K562 (cell line): ENCODE measurements around the gene PREB. TPM values are rescaled to one million over a fixed set of nuclear protein-coding genes. Genes with fewer than 3 reads are reported as not detected.

Experiments
- ATAC-seq: fragments of 200-7000 bp; cut with Tn5 transposase; 3 replicates; pipeline ENCODE4 v1.9.1; 2020; ENCODE audit warnings: moderate library complexity
- BruUV-seq: library from RNA; stranded (reverse); fragments of 400-500 nt; replicated peaks from 2 replicates; lab custom pipeline; 2021; lab: Mats Ljungman, UMichigan
- CTCF ChIA-PET: fragments of 300-600 bp; formaldehyde crosslinking; extraction: SDS; loops from one replicate; lab custom pipeline; 2021; ENCODE audit warnings: low intra/inter-chr PET ratio; lab: Yijun Ruan, JAX
- POLR2A ChIA-PET: fragments of 300-600, 350-650 bp; sonication (Branson Sonifier 250); formaldehyde crosslinking; extraction: SDS; loops from one replicate; lab custom pipeline; 2021; ENCODE audit warnings: antibody characterized with exemption, inconsistent platforms; lab: Yijun Ruan, JAX
- DNase-seq, 4 experiments: peaks; one replicate each; pipeline versions ENCODE4 v3.0.0 to v3.0.0-alpha.2; 2011 to 2018; ENCODE audit warnings: low spot score in 3 of 4, mixed read lengths in 3 of 4; ENCODE audit errors: extremely low read depth in 1 of 4
- FAIRE-seq: peaks from 2 replicates; lab custom pipeline; 2011; peaks lifted over from hg19 to GRCh38; lab: Jason Lieb, UNC
- H2AFZ ChIP-seq: 2 replicates; pipeline ENCODE4 v1.6.0; 2011; ENCODE audit warnings: low read depth, low read length, control low read depth, inconsistent platforms
- H3K27ac ChIP-seq: fragments of 200-600 bp; 3 replicates; pipeline ENCODE4 v1.8.0; 2011; ENCODE audit warnings: low read depth, mild to moderate bottlenecking, control low read depth, inconsistent platforms, low read length, moderate library complexity, mixed read lengths; ENCODE audit errors: extremely low read depth
- H3K27me3 ChIP-seq, 2 experiments: fragments of 300-600 bp in 1 of 2; 2 replicates in 1 of 2; 3 replicates in 1 of 2; pipeline versions ENCODE4 v1.6.0 to v1.8.0; 2011; ENCODE audit warnings: inconsistent platforms in 2 of 2, low read length in 2 of 2, mild to moderate bottlenecking in 1 of 2, mixed read lengths in 1 of 2, moderate library complexity in 1 of 2; ENCODE audit not compliant: control insufficient read depth in 2 of 2, insufficient read depth in 2 of 2
- H3K36me3 ChIP-seq: fragments of 300-600 bp; 3 replicates; pipeline ENCODE4 v1.8.0; 2011; ENCODE audit warnings: mild to moderate bottlenecking, low read length, inconsistent platforms; ENCODE audit not compliant: control insufficient read depth, insufficient read depth
- H3K4me1 ChIP-seq, 2 experiments: fragments of 200-600 bp in 1 of 2; replicated peaks in 1 of 2; 2 replicates in 1 of 2; 3 replicates in 1 of 2; pipeline versions ENCODE4 v1.5.1 to v1.8.0; 2011; ENCODE audit warnings: inconsistent platforms in 2 of 2, low read length in 2 of 2, mild to moderate bottlenecking in 1 of 2, mixed read lengths in 1 of 2, moderate library complexity in 1 of 2; ENCODE audit not compliant: control insufficient read depth in 2 of 2, insufficient read depth in 2 of 2
- H3K4me2 ChIP-seq: 2 replicates; pipeline ENCODE4 v1.6.1; 2011; ENCODE audit warnings: low read length, control low read depth, inconsistent platforms, mixed read lengths; ENCODE audit not compliant: insufficient read depth
- H3K4me3 ChIP-seq: fragments of 200-600 bp; sonication (generic), shearing (Covaris generic); 2 replicates; pipeline ENCODE4 v1.5.1; 2016; ENCODE audit warnings: control low read depth, inconsistent platforms
- H3K79me2 ChIP-seq: fragments of 200-600 bp; 3 replicates; pipeline ENCODE4 v1.8.0; 2011; ENCODE audit warnings: low read length, inconsistent platforms; ENCODE audit not compliant: control insufficient read depth, insufficient read depth
- H3K9ac ChIP-seq, 2 experiments: 2 replicates each; pipeline versions ENCODE4 v1.6.0 to v1.6.1; 2011; ENCODE audit warnings: low read depth in 2 of 2, low read length in 2 of 2, control low read depth in 1 of 2, inconsistent platforms in 1 of 2, mild to moderate bottlenecking in 1 of 2, mixed read lengths in 1 of 2; ENCODE audit not compliant: insufficient read depth in 1 of 2
- H3K9me1 ChIP-seq: one replicate; pipeline ENCODE4 v1.6.0; 2011; ENCODE audit warnings: inconsistent platforms, mild to moderate bottlenecking, low read length, moderate library complexity; ENCODE audit not compliant: control insufficient read depth, insufficient read depth
- H3K9me3 ChIP-seq: replicated peaks from 2 replicates; pipeline ENCODE4 v1.5.1; 2011; ENCODE audit warnings: low read depth, low read length, inconsistent platforms; ENCODE audit not compliant: control insufficient read depth, insufficient read depth
- H4K20me1 ChIP-seq: replicated peaks from 2 replicates; pipeline ENCODE4 v1.6.1; 2011; ENCODE audit warnings: low read length, inconsistent platforms, mixed read lengths; ENCODE audit not compliant: control insufficient read depth, insufficient read depth
- BCL6 ChIP-seq: fragments of 250-450 bp; sonication (Bioruptor Pico); IDR thresholded peaks from 2 replicates; pipeline ENCODE4 v1.4.0; 2020
- MCM5 ChIP-seq: fragments of 450-650 bp; IDR thresholded peaks from 2 replicates; pipeline ENCODE4 v1.6.1; 2016; ENCODE audit warnings: low read depth
- POLR2AphosphoS2 ChIP-seq: IDR thresholded peaks from 2 replicates; pipeline ENCODE4 v1.6.1; 2012; ENCODE audit warnings: low read length, improper control_type of control experiment
- PRPF4 ChIP-seq: fragments of 200-400 bp; formaldehyde crosslinking; IDR thresholded peaks from one replicate; pipeline ENCODE4 v1.6.1; 2017; ENCODE audit warnings: low read length, low read depth, mild to moderate bottlenecking; ENCODE audit not compliant: insufficient read depth, poor library complexity, severe bottlenecking
- TBP ChIP-seq: optimal IDR thresholded peaks from 2 replicates; pipeline ENCODE3; 2011; ENCODE audit warnings: low read depth, low read length, improper control_type of control experiment
- ZFX ChIP-seq: sonication (generic); formaldehyde crosslinking; IDR thresholded peaks from 2 replicates; pipeline ENCODE4 v1.8.0; 2022; ENCODE audit warnings: mild to moderate bottlenecking, missing genetic modification reagents, moderate library complexity
- WGBS: fragments of 100-300 bp; shearing (Covaris generic); methylation state at CpG from one replicate; pipeline ENCODE4 v1.1.6; 2016; ENCODE audit warnings: low coverage, mixed read lengths; ENCODE audit not compliant: insufficient coverage; ENCODE audit errors: missing lambda C conversion rate; 5-methylcytosine and 5-hydroxymethylcytosine counted together
- in situ Hi-C: fragments of 300-500 bp; cut with MboI; formaldehyde crosslinking; loops from 4 replicates; pipeline ENCODE4 v1.15.0; 2018; ENCODE audit warnings: inconsistent platforms, mixed read lengths
- intact Hi-C: fragments of 100-400 bp; cut with micrococcal nuclease; formaldehyde crosslinking; loops from 2 replicates; pipeline ENCODE4 v1.14.2; 2022
- polyA plus RNA-seq, 8 experiments: library from polyadenylated mRNA; depleted of rRNA in 4 of 8; stranded (reverse) in 5 of 8; unstranded in 3 of 8; fragments of >200 nt; fragmentation: Nextera tagmentation in 2 of 8; fragmentation: Illumina TruSeq in 1 of 8; extraction: Ambion mirVana in 2 of 8; extraction: Trizol in 1 of 8; gene quantifications; 2 replicates each; pipeline versions ENCODE4 v1.2.1 to v1.2.3, GENCODE V29; 2011 to 2014; ENCODE audit warnings: inconsistent platforms in 1 of 8, missing spikeins in 1 of 8
- total RNA-seq, 7 experiments: library from RNA; depleted of rRNA in 6 of 7; stranded (reverse); fragments of >200 nt in 6 of 7; fragmentation: Illumina TruSeq in 2 of 7; extraction: Trizol in 2 of 7; gene quantifications; 2 replicates each; pipeline versions ENCODE4 v1.2.1 to v1.2.3, GENCODE V29; 2011 to 2021; ENCODE audit warnings: low replicate concordance in 1 of 7
- TF ChIP-seq, protein P1 (sequence below): fragments of 200-800 bp; sonication (Bioruptor generic); IDR thresholded peaks from 2 replicates; pipeline ENCODE4 v1.6.1; 2016; ENCODE audit warnings: missing genetic modification characterization, missing compliant biosample characterization
- TF ChIP-seq, protein P2 (sequence below): sonication (generic); formaldehyde crosslinking; IDR thresholded peaks from 2 replicates; pipeline ENCODE4 v1.8.1; 2022; ENCODE audit warnings: missing genetic modification reagents

PREB gene
- total and polyA plus RNA-seq, 9 of the 15 experiments (the other 6 are each of a cell fraction or from before 2014, with no cell fraction given) = 35.1 to 84.2 (median 67.2) TPM

DNA sequence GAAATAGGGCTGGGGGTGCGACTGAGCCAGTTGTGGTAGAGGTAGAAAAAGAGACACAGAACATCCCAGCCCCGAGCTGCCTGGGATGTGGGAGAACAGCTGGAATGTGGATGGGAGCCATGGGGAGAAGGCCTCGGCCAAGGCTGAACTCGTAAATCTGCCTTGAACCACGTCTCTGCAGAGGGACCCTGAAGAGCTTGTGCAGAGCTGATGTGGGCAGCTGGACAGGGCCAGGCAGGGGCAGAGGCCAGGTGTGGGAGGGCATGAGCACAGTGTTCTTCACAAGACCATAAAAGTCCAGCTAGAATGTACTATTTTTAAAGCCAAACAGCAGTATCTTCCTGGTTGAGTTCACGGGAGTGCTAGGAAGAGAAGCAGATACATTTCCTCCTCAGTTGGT lies 20.1 kb upstream of the PREB start:
- Histone ChIP-seq H3K27ac (no peak overlapping the region), H3K27me3 (peaks cover 0 to 3% of the 10 kb centered on the region in 2 experiments; a peak in 2 of 5 replicates), H3K79me2 (no peaks in the 10 kb centered on the region), H3K4me3 (no peak overlapping the region), H4K20me1 (no peaks in the 10 kb centered on the region), H3K9ac (no peak overlapping the region), H3K4me1 (peaks cover 0 to 21% of the 10 kb centered on the region in 2 experiments; a peak in 2 of 5 replicates), H3K36me3 (no peaks in the 10 kb centered on the region), H3K4me2 (no peak overlapping the region), H3K9me1 (no peaks in the 10 kb centered on the region), H2AFZ (0 out of 2 replicates have a peak overlapping the region, but pooled peaks have one; percentile 12), H3K9me3 (no peaks in the 10 kb centered on the region)
- in situ Hi-C loops = no loop called here
- FAIRE-seq (no peak), ATAC-seq (no peak), DNase-seq (no peak)
- no TSS peak for BruUV-seq
- 29% methylated on average over 6 of the region's 6 CpGs for WGBS
- POLR2A ChIA-PET = interaction anchor here (1.2 kb wide), 1 partner anchor 13 kb away, joined by 3 read pairs; no protein-coding TSS in a partner anchor
- TF ChIP-seq MCM5 = no peak
- TF ChIP-seq TBP = no peak
- no peak for TF ChIP-seq ZFX (CRISPR knock-in tag)
- CTCF ChIA-PET = no interaction called here
- intact Hi-C loops = no loop called here

DNA sequence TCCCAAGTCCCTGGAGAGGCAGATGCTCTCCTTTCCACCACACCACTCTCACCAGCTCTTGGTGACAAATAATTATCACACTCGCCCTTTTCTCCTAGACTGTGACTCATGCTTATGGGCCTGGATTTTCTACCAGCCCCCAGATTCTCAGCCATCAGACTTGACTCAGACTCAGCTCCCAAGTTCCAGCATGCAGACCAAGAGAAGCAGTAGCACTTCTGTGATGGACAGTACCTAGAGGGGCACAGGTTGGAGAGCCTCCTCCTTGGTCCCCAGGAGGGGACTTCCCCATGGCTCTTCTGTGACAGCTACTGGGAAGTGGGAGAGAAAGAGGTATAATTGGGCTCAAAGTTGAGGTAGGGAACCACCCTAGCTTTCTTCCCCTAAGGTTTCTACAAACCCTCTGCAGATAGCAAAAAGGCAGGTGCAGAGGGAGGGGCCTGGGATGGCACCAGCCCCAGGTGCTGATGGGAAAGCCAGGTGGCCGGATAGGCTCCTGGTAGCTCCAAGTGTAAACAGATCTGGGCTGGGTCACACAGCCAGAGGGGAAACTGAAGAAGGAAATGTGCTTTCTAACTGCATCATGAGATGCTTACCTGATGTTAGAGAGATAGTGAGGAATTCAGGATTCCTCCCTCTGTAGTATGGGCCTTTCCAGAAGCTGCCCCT lies 18.5 kb upstream of the PREB start:
- Histone ChIP-seq H3K4me3 (no peak overlapping the region), H3K36me3 (no peaks in the 10 kb centered on the region), H3K4me2 (no peak overlapping the region), H4K20me1 (no peaks in the 10 kb centered on the region), H2AFZ (no peak overlapping the region), H3K27ac (no peak overlapping the region), H3K9me1 (no peaks in the 10 kb centered on the region), H3K9ac (no peak overlapping the region), H3K4me1 (peaks cover 0 to 15% of the 10 kb centered on the region in 2 experiments; a peak in 2 of 5 replicates), H3K27me3 (peaks cover 0 to 15% of the 10 kb centered on the region in 2 experiments; a peak in 2 of 5 replicates), H3K79me2 (no peaks in the 10 kb centered on the region), H3K9me3 (no peaks in the 10 kb centered on the region)
- in situ Hi-C loops = no loop called here
- ChIA-PET CTCF (no interaction called here), POLR2A (interaction anchor here (1.4 to 1.6 kb wide), 3 partner anchors 8 to 27 kb away, joined by 3 to 6 read pairs (median 4); no protein-coding TSS in a partner anchor)
- FAIRE-seq = no peak
- DNase-seq = no peak
- WGBS = 21% methylated on average over 2 of the region's 2 CpGs
- no peak for ATAC-seq
- intact Hi-C loops = no loop called here
- no TSS peak for BruUV-seq
- TF ChIP-seq, protein P1, sequence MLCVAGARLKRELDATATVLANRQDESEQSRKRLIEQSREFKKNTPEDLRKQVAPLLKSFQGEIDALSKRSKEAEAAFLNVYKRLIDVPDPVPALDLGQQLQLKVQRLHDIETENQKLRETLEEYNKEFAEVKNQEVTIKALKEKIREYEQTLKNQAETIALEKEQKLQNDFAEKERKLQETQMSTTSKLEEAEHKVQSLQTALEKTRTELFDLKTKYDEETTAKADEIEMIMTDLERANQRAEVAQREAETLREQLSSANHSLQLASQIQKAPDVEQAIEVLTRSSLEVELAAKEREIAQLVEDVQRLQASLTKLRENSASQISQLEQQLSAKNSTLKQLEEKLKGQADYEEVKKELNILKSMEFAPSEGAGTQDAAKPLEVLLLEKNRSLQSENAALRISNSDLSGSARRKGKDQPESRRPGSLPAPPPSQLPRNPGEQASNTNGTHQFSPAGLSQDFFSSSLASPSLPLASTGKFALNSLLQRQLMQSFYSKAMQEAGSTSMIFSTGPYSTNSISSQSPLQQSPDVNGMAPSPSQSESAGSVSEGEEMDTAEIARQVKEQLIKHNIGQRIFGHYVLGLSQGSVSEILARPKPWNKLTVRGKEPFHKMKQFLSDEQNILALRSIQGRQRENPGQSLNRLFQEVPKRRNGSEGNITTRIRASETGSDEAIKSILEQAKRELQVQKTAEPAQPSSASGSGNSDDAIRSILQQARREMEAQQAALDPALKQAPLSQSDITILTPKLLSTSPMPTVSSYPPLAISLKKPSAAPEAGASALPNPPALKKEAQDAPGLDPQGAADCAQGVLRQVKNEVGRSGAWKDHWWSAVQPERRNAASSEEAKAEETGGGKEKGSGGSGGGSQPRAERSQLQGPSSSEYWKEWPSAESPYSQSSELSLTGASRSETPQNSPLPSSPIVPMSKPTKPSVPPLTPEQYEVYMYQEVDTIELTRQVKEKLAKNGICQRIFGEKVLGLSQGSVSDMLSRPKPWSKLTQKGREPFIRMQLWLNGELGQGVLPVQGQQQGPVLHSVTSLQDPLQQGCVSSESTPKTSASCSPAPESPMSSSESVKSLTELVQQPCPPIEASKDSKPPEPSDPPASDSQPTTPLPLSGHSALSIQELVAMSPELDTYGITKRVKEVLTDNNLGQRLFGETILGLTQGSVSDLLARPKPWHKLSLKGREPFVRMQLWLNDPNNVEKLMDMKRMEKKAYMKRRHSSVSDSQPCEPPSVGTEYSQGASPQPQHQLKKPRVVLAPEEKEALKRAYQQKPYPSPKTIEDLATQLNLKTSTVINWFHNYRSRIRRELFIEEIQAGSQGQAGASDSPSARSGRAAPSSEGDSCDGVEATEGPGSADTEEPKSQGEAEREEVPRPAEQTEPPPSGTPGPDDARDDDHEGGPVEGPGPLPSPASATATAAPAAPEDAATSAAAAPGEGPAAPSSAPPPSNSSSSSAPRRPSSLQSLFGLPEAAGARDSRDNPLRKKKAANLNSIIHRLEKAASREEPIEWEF (CRISPR knock-in tag) = no peak
- TF ChIP-seq BCL6 (CRISPR knock-in tag) = no peak
- TF ChIP-seq, protein P2, sequence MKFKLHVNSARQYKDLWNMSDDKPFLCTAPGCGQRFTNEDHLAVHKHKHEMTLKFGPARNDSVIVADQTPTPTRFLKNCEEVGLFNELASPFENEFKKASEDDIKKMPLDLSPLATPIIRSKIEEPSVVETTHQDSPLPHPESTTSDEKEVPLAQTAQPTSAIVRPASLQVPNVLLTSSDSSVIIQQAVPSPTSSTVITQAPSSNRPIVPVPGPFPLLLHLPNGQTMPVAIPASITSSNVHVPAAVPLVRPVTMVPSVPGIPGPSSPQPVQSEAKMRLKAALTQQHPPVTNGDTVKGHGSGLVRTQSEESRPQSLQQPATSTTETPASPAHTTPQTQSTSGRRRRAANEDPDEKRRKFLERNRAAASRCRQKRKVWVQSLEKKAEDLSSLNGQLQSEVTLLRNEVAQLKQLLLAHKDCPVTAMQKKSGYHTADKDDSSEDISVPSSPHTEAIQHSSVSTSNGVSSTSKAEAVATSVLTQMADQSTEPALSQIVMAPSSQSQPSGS = no peak
- TF ChIP-seq PRPF4 = no peak
- TF ChIP-seq POLR2AphosphoS2 = no peak
